ENCODE measurements around the gene GALNTL6.
A peak's percentile ranks its signal among the peaks of the same experiment; 100 is the strongest.
"Not testable (repeated sequence)": the region's sequence is repeated elsewhere in the genome, so short reads cannot be mapped to it uniquely, and the experiment has no call there.

The GALNTL6 gene

DNA sequence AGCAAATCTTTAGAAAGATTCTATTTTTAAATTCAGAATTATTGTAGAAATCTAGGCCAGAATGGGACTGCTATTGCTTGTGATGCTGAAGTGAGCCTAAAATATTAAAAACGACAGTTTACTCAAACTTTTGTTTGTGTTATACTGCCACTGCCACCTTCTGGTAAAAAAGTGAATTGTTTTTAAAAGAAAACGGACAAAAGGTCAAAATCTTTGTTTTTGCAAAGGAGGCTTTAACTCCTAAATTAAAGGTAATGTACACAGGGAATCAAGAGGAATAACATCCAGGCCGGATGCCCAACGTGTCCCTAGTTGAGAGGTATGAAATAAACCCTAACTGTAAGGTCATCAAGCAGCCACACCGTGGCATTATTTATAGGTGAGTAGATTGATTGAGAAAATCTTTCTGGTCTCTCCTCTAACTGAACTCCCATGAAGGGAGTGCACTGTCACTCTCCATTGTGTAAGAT, 1017.1 kb downstream of the GALNTL6 start:
- DNase-seq = no peak

GRCh38 chr4:172836661-172837060, 1023.5 kb downstream of the GALNTL6 start:
- DNase-seq = no peak

GRCh38 chr4:172838111-172838510, 1024.9 kb downstream of the GALNTL6 start:
- no peak for DNase-seq

GRCh38 chr4:172838943-172839342, 1025.7 kb downstream of the GALNTL6 start:
- no peak for DNase-seq

GRCh38 chr4:172842779-172843178, 1029.6 kb downstream of the GALNTL6 start:
- DNase-seq = no peak

DNA sequence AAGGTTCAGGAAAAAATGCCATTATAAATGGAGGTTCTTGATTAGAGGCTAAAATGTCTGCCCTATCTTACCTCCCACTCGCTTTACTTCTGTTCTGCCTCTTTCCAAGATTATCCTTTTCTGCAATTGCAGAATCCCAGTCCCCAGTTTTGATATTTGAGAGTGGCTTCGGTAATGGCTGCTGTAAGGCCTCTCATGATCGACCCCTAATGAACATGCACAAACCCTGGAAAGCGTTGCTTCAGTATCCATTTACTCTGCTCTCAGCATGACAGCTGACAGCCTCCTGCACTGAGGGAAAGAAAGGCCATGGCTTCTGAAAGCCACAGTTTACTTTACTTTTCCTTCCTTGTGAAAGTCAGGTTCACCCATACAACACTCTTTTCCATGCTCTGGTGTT, 1030.0 kb downstream of the GALNTL6 start:
- DNase-seq = no peak

- no peak for DNase-seq
These were observed 1031.4 kb downstream of the GALNTL6 start for GRCh38 chr4:172844556-172844955.

DNA sequence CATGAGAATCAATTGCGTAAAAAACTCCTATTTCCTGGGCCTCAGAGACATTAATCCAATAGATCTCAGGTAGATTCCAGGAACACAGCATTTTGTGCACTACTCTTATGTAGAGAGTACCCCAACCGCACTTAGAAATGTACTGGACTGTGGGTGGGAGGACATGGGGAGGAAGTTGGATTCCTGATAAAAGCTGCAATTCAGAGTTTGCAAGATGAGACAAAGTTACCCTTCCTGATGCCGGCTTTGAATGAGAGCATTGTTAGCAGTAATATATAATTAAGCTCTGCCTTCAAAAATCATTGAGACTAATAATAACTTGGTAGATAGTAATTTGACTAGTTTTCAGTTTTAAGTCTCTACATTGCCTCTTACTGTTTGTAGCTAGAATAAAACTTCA, 1032.1 kb downstream of the GALNTL6 start:
- no peak for DNase-seq

GRCh38 chr4:172850838-172851237, 1037.6 kb downstream of the GALNTL6 start:
- DNase-seq = peak; percentile 25

DNA sequence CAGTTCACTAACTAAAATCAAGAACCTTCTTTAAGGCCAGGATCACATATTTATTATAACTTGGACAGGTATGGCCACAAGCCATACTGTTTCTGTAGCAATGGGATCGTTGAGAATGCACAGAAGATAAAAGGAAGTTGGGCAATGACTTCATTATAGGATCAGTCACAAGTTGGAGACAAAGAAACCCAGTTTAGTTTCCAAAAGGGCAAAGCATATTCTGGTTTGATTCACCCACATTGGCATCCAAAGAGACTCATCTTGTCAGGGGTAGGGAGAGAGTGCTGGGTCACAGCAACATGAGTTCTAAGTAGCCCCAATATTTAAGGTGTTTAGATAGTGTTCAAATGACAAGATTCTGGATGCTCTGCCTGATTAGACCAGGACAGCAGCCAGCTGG, 1038.3 kb downstream of the GALNTL6 start:
- no peak for DNase-seq

GRCh38 chr4:172857026-172857425, 1043.8 kb downstream of the GALNTL6 start:
- no peak for DNase-seq

- no peak for DNase-seq
These were observed 1045.6 kb downstream of the GALNTL6 start for GRCh38 chr4:172858731-172859230.

DNA sequence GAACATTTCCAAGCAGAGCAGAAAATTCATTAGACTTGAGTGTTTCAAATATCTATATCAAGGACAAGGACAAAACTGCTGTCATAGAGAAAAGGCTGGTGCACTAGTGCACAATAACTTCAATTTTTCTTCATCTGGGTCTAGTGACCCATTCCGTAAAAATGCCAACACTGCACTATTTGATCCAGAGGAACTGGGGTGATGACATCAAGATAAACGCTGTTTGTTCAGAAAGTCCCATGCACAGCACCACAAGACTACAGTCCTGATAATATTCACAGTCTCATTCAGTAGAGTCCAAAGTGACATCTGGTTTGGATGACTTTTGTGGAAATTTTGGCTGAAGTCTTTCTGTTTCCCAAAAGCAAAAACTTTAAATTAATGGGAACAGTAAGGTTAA, 1051.9 kb downstream of the GALNTL6 start:
- no peak for DNase-seq

GRCh38 chr4:172865531-172866127, 1052.4 kb downstream of the GALNTL6 start:
- DNase-seq = no peak

GRCh38 chr4:172866421-172866820, 1053.2 kb downstream of the GALNTL6 start:
- no peak for DNase-seq

DNA sequence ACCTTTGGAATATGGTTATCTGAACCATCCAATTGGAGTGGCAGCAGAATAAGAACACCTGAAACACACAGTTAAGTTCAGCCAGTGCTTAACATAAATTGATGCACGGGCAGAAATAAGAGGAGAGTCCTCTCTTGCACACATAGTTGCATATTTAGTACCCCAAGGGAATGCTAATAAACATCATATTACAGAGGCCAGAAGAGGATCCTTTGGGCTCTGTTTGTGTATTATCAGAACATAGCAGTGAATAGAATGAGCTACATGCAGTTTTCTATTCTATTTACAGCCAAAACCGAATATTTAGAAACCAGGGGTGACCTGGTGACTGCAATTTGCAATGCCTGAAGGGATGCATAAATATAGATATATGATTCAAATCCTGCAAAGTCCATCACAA, 1054.6 kb downstream of the GALNTL6 start:
- no peak for DNase-seq

GRCh38 chr4:172868271-172868670, 1055.1 kb downstream of the GALNTL6 start:
- DNase-seq = no peak

DNA sequence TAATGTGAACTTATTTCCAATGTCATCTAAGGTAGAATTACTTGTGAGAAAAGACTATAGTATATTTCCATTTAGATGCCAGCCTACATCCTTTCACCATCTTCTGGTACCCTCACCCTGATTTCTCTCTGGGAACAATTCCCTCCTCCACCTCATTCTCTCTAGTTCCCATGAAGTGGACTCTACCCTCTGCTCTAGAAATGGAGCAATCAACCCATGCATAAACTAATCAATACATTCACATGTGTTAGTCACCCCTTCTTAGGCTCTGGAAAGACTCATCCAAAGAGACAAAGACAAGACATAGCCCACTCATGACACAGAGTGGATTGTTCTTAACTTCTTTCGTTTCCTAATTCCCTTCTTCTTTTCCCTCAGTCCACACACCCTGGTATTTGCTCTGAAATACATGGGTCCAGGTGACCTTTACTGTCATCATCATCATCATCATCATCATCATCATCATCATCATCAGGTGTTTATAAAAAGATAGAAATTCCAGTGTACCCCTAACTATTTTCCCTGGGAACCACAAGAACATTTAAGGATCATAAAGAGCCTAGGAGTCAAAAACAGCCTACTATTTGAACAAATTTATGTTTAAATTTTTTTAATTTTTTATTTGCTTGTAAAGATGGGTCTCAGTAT, 1056.5 kb downstream of the GALNTL6 start:
- no peak for DNase-seq

GRCh38 chr4:172871381-172871780, 1058.2 kb downstream of the GALNTL6 start:
- DNase-seq = no peak

DNA sequence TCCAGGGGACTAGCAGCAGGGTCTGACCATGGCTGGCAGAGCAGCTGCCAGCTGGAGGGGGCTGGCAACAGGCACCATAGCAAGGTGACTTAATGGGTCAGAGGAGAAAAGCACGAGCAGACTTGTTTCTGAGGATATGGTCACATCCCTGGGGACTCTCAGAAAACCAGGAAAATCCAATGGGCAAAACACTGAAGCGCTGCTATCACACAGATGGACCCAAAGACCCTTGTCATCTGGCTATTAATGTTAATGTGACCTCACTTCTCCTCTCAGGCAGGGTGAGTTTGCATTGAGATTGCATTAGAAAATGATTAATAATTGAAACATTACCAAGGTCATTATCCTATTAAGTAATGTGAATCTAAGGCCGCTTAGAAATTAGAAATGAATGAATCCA, 1061.7 kb downstream of the GALNTL6 start:
- no peak for DNase-seq

DNA sequence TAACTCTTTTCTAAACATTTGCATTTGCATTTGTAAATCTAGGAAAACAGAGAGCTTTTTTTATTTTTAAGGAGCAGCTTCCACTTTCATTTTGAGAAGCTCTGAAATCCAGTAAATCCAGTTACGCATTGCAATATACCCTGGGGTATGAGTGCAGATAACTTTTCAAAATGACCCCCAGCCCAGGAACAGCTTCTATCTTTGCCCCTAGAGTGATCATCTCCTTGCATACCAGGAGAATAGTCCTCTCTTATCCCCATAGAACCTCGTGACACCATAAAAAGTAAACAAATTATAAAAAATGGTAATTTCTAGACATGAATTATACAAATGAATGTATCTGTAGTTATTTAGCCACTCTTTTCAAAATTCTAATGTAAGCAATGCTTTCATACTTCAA, 1063.2 kb downstream of the GALNTL6 start:
- DNase-seq = no peak

- DNase-seq = no peak
These were observed 1068.4 kb downstream of the GALNTL6 start for GRCh38 chr4:172881645-172882044.

DNA sequence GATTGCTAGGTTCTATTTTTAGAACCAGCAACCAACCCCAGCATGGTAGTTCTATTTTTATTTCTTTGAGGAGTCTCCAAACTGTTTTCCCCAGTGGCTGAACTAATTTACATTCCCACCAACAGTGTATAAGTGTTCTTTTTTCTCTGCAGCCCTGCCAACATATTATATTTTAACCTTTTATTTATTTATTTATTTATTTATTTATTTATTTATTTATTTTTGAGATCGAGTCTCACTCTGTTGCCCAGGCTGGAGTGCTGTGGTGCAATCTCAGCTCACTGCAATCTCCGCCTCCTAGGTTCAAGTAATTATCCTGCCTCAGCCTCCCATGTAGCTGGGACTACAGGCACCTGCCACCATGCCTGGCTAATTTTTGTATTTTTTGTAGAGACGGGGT, 1074.2 kb downstream of the GALNTL6 start:
- DNase-seq = not testable (repeated sequence)

DNA sequence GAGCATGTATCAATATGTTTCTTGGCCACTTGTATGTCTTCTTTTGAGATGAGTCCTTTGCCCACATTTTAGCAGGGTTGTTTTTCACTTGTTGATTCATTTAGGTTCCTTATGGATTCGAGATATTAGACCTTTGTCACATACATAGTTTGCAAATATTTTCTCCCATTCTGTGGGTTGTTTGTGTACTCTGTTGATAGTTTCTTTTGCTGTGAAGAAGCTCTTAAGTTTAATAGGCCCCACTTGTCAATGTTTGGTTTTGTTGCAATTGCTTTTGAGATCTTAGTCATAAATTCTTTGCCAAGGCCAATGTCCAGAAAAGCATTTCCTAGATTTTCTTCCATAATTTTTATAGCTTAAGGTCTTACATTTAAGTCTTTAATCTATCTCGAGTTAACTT, 1074.8 kb downstream of the GALNTL6 start:
- DNase-seq = no peak

DNA sequence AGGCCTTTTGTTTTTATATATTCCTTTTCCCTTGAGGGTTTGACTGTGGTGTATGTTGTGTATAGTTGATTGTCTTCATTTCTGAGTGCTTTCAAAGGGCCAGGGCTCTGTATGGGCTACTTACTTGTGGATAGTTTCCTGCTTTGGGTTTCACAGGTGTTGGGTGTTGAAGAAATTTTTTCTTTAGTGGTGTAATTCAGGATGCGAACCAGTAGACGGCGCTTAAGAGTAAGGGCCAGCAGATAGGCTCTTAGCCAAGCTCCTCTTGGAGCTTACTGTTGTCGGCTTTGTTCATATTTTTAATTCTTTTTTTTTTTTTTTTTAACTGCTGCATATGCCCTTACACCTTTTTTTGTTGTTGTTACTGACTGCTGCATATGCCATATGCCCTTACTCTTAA, 1079.1 kb downstream of the GALNTL6 start:
- no peak for DNase-seq
